ENCODE data around the gene HECW1.

- TF ChIP-seq ZFP3 (CRISPR knock-in tag; IDR thresholded peaks at IDR 0.05) (no peak), ESRRG (CRISPR knock-in tag; IDR thresholded peaks at IDR 0.05) (no peak), POU6F1 (CRISPR knock-in tag; IDR thresholded peaks at IDR 0.05; ENCODE audit: borderline replicate concordance, low read depth) (no peak), ZNF8 (CRISPR knock-in tag; IDR thresholded peaks at IDR 0.05) (no peak), ZFP30 (CRISPR knock-in tag; IDR thresholded peaks at IDR 0.05) (no peak), OSR1 (CRISPR knock-in tag; IDR thresholded peaks at IDR 0.05) (no peak), TOX (CRISPR knock-in tag; IDR thresholded peaks at IDR 0.05; ENCODE audit: borderline replicate concordance) (no peak), GLIS3 (CRISPR knock-in tag; IDR thresholded peaks at IDR 0.05) (no peak), PATZ1 (CRISPR knock-in tag; IDR thresholded peaks at IDR 0.05; ENCODE audit: borderline replicate concordance) (no peak)
These were observed 191.3 kb downstream of the HECW1 start for GRCh38 chr7:43303740-43304241.

Measured in SK-N-SH treated with all-trans-retinoic acid at 6 μM for 48 hours (cell line).